Psoas muscle (tissue), 8 donors: ENCODE data around the gene TOP1. TPM values are rescaled to one million over a fixed set of nuclear protein-coding genes. Genes with fewer than 3 reads are reported as not detected.

Source experiments
- ATAC-seq, 4 donors: fragments of 200-7000 bp; cut with Tn5 transposase; one replicate each; pipeline ENCODE4 v1.9.1; 2020; ENCODE audit warnings: moderate library complexity in 3 of 4, mild to moderate bottlenecking in 2 of 4
- DNase-seq, 2 donors: peaks; one replicate each; pipeline ENCODE4 v3.0.0-alpha.2; 2020
- H3K27ac ChIP-seq: fragments of 200-600 bp; one replicate; pipeline ENCODE4 v1.8.0; 2022
- H3K27me3 ChIP-seq, 3 donors: fragments of 200-600 bp in 1 of 3; one replicate each; pipeline versions ENCODE4 v1.6.1 to v1.8.0; 2013 to 2022; ENCODE audit warnings: low read length in 2 of 3, mild to moderate bottlenecking in 2 of 3, moderate library complexity in 1 of 3; ENCODE audit not compliant: insufficient read depth in 3 of 3
- H3K36me3 ChIP-seq, 2 donors: fragments of 200-600 bp in 1 of 2; one replicate each; pipeline versions ENCODE4 v1.6.1 to v1.8.0; 2013 to 2022; ENCODE audit warnings: low read depth in 1 of 2, mild to moderate bottlenecking in 1 of 2, moderate library complexity in 1 of 2; ENCODE audit not compliant: insufficient read depth in 1 of 2
- H3K4me1 ChIP-seq: fragments of 200-600 bp; one replicate; pipeline ENCODE4 v1.8.0; 2022
- H3K4me3 ChIP-seq: fragments of 200-600 bp; one replicate; pipeline ENCODE4 v1.8.0; 2022; ENCODE audit warnings: mild to moderate bottlenecking
- H3K9me3 ChIP-seq: fragments of 200-600 bp; one replicate; pipeline ENCODE4 v1.8.0; 2022
- CTCF ChIP-seq: fragments of 200-600 bp; IDR thresholded peaks from one replicate; pipeline ENCODE4 v1.8.0; 2022; ENCODE audit warnings: antibody characterized with exemption
- WGBS, 3 donors: extraction: QIAGEN DNeasy Blood & Tissue Kit; methylation state at CpG; one replicate each; pipeline versions ENCODE4 v1.1.6 to v1.1.7; 2013; 5-methylcytosine and 5-hydroxymethylcytosine counted together
- intact Hi-C, 2 donors: fragments of 100-400 bp; cut with DNase I; formaldehyde crosslinking; loops; one replicate each; pipeline versions ENCODE4 v1.11.0 to v1.14.2; 2022
- polyA plus RNA-seq, 3 donors: library from polyadenylated mRNA; stranded (reverse); fragments of 200-250 nt; gene quantifications; one replicate each; pipeline ENCODE4 v1.2.3, GENCODE V29; 2013
- total RNA-seq, 4 donors: library from RNA; stranded (reverse); fragmentation: NEBNext Ultra II Directional in 2 of 4; extraction: Animal tissue kit (Norgen Biotek cat#: 25700) in 2 of 4; gene quantifications; one replicate each; pipeline versions ENCODE4 v1.2.1 to v1.2.4, GENCODE V29; 2021 to 2023
- donor health status: healthy with polysubstance abuse.
- donor health status: DM: no; HTN: no; CAD: no; lungs with moderate emphysema.
- donor health status: Bipolar disorder and iron deficiency.
- donor health status: healthy.
- donor health status: DM: yes; HTN: yes; CAD: no.
- donor health status: DM: no; HTN: no; CAD: no.
- donor health status: DM: no; HTN: no; CAD: no.
- donor health status: DM: yes; HTN: yes; CAD: no.

Gene TOP1
- total and polyA plus RNA-seq, 7 donors: 10.6 to 30.7 (median 22.2) TPM

GRCh38 chr20:41147767-41148191 lies 119.2 kb downstream of the TOP1 start:
- Histone ChIP-seq H3K27ac (peak overlapping the region; percentile 76), H3K4me3 (no peak overlapping the region), H3K27me3 (no peaks in the 10 kb centered on the region), H3K9me3 (no peaks in the 10 kb centered on the region), H3K4me1 (peaks cover 75% of the 10 kb centered on the region), H3K36me3 (no peaks in the 10 kb centered on the region)
- no peak for TF ChIP-seq CTCF
- DNase-seq (peak; percentile 45 to 78), ATAC-seq (peak; percentile 76 to 87 (median 86))
- 31 to 52% (median 34%) methylated on average over 8 of the region's 8 CpGs for WGBS, 3 donors
- intact Hi-C loops: no loop called here

- no peak overlapping the region for H3K4me3 ChIP-seq
- intact Hi-C loops: no loop called here
- 77 to 78% (median 77%) methylated on average over 5 of the region's 5 CpGs for WGBS, 3 donors
- no peaks in the 10 kb centered on the region for H3K27me3 ChIP-seq
- DNase-seq: no peak
- peaks cover 82% of the 10 kb centered on the region for H3K4me1 ChIP-seq
- H3K27ac ChIP-seq: peak overlapping the region; percentile 76
- no peak for TF ChIP-seq CTCF
- no peak for ATAC-seq
- no peaks in the 10 kb centered on the region for H3K9me3 ChIP-seq
- H3K36me3 ChIP-seq: no peaks in the 10 kb centered on the region
These were observed 120.3 kb downstream of the TOP1 start for GRCh38 chr20:41148942-41149341.

DNA sequence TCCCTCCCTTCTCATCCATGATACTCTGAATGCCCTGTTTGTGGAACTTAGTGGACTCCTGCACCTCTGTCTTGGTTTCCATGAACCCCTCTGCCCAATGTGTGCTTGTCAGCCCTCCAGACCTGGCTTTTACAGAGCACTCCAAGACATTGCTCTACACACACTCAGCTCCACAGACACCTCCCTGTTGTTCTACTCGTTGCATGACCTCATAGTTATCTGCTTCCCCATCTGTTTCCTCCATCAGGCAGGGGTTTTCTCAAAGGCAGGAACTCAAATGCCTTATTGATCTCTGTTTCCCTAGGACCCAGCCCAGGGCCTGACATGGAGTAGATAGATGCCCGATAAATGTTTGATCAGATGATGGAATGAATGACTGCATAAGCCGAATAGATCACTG lies 122.0 kb downstream of the TOP1 start:
- H3K4me1 ChIP-seq: peaks cover 91% of the 10 kb centered on the region
- ATAC-seq: no peak

DNA sequence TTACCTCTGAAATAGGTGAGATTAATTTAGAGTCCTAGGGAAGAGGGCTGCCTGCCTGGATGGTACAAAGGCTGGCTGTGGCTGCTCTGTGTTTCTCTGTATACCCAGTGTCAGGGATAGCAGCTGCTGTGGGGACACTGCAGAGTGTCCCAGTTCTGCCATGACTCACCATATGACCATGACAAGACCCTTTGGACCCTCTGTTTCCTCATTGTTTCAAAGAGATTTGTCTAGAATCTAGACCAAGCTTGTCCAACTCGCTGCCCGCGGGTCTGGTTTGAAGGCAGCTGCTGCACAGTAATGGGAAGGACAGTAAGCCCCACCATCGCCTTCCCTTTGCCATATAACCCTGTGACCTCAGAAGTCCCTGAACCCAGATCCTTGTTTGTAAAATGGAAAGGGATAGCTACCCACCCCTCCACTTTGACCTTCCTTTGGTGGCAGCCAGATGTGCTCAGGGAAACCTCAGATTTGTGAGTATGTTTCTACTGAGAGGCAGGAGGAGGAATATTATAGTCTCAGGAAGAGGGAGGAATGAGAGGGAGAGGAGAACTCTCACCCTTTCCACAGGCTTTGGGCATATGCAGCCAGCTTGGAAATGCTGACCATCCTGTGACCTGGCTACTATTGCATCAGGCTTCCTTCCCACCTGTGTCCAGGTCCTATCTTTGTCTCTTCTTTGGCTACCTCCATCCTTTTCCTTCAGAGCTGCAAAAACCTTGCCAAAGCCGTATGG lies 122.7 kb downstream of the TOP1 start:
- Histone ChIP-seq H3K4me3 (no peak overlapping the region), H3K4me1 (peaks cover 92% of the 10 kb centered on the region), H3K27ac (peak overlapping the region; percentile 33), H3K36me3 (no peaks in the 10 kb centered on the region), H3K9me3 (no peaks in the 10 kb centered on the region), H3K27me3 (no peaks in the 10 kb centered on the region)
- ATAC-seq (no peak), DNase-seq (peak; percentile 4 to 6)
- intact Hi-C loops: no loop called here
- WGBS, 3 donors: 87 to 91% (median 89%) methylated on average over 5 of the region's 5 CpGs
- TF ChIP-seq CTCF: no peak

More for the DNA sequence above, 122.0 kb downstream of the TOP1 start:
- intact Hi-C loops: no loop called here
- no peaks in the 10 kb centered on the region for H3K36me3 ChIP-seq
- H3K4me3 ChIP-seq: no peak overlapping the region
- H3K27me3 ChIP-seq: no peaks in the 10 kb centered on the region
- H3K9me3 ChIP-seq: no peaks in the 10 kb centered on the region
- DNase-seq: peak in 1 of 2 donors; percentile 6
- WGBS, 3 donors: 50 to 66% (median 55%) methylated on average over 3 of the region's 3 CpGs
- H3K27ac ChIP-seq: peak overlapping the region; percentile 46
- no peak for TF ChIP-seq CTCF
